CD4-positive, CD25-positive, alpha-beta regulatory T cell (primary cell): Measurements from ENCODE around the gene ARHGEF1. TPM values are rescaled to one million over a fixed set of nuclear protein-coding genes. Genes with fewer than 3 reads are reported as not detected.

ENCODE experiments used
- polyA plus RNA-seq, 4 donors: library from polyadenylated mRNA; unstranded; fragments of 300-500 nt; fragmentation: Illumina TruSeq; gene quantifications; one replicate each; pipeline ENCODE4 v1.2.3, GENCODE V29; 2021
- total RNA-seq: library from RNA; stranded (reverse); gene quantifications from one replicate; pipeline ENCODE4 v1.2.3, GENCODE V29; 2022

The ARHGEF1 gene
- total and polyA plus RNA-seq, 5 donors from 2014 or later = 162 to 1,312 (median 183) TPM

Other genes starting within 250 kb of the ARHGEF1 start
- not detected for gene CEACAM7, start 194.9 kb upstream of the ARHGEF1 start, total RNA-seq
- not detected for gene CEACAM7, start 194.9 kb upstream of the ARHGEF1 start, polyA plus RNA-seq
- gene CEACAM5, start 174.6 kb upstream of the ARHGEF1 start, total RNA-seq = not detected
- not detected for gene CEACAM5, start 174.6 kb upstream of the ARHGEF1 start, polyA plus RNA-seq
- not detected for gene CEACAM6, start 127.7 kb upstream of the ARHGEF1 start, total RNA-seq
- not detected for gene CEACAM6, start 127.7 kb upstream of the ARHGEF1 start, polyA plus RNA-seq
- not detected for gene CEACAM3, start 86.6 kb upstream of the ARHGEF1 start, total RNA-seq
- gene CEACAM3, start 86.6 kb upstream of the ARHGEF1 start, polyA plus RNA-seq = not detected
- not detected for gene LYPD4, start 38.5 kb upstream of the ARHGEF1 start, total RNA-seq
- gene LYPD4, start 38.5 kb upstream of the ARHGEF1 start, polyA plus RNA-seq = not detected
- not detected for gene DMRTC2, start 38.1 kb upstream of the ARHGEF1 start, total RNA-seq
- not detected for gene DMRTC2, start 38.1 kb upstream of the ARHGEF1 start, polyA plus RNA-seq
- 2,081 TPM for gene RPS19, start 22.9 kb upstream of the ARHGEF1 start, total RNA-seq
- 1,000 to 10,000 TPM; 3,595 to 5,716 (median 4,931) TPM for gene RPS19, start 22.9 kb upstream of the ARHGEF1 start, polyA plus RNA-seq
- 4.9 TPM for gene CD79A, start 5.9 kb upstream of the ARHGEF1 start, total RNA-seq
- 10 to 100 TPM; 10.6 to 17.9 (median 16.4) TPM for gene CD79A, start 5.9 kb upstream of the ARHGEF1 start, polyA plus RNA-seq
- 4.7 TPM for gene ERFL, start 45.3 kb downstream of the ARHGEF1 start, total RNA-seq
- gene ERFL, start 45.3 kb downstream of the ARHGEF1 start, polyA plus RNA-seq = not detected
- 94.0 TPM for gene RABAC1, start 76.1 kb downstream of the ARHGEF1 start, total RNA-seq
- 100 to 1,000 TPM; 184 to 261 (median 237) TPM for gene RABAC1, start 76.1 kb downstream of the ARHGEF1 start, polyA plus RNA-seq
- 11.1 TPM for gene ATP1A3, start 111.0 kb downstream of the ARHGEF1 start, total RNA-seq
- 1 to 10 TPM in 3 of 4 donors, under 1 TPM in 1; 0.92 to 3.5 (median 1.7) TPM for gene ATP1A3, start 111.0 kb downstream of the ARHGEF1 start, polyA plus RNA-seq
- gene GRIK5, start 187.0 kb downstream of the ARHGEF1 start, total RNA-seq = 0.52 TPM
- under 1 TPM in 1 of 4 donors, not detected in 3; 0.06 TPM for gene GRIK5, start 187.0 kb downstream of the ARHGEF1 start, polyA plus RNA-seq
- gene ZNF574, start 193.0 kb downstream of the ARHGEF1 start, total RNA-seq = 24.0 TPM
- 10 to 100 TPM; 10.7 to 22.1 (median 15.5) TPM for gene ZNF574, start 193.0 kb downstream of the ARHGEF1 start, polyA plus RNA-seq
- 48.9 TPM for gene POU2F2, start 249.3 kb downstream of the ARHGEF1 start, total RNA-seq
- gene POU2F2, start 249.3 kb downstream of the ARHGEF1 start, polyA plus RNA-seq = 1 to 10 TPM; 4.2 to 7.2 (median 6.4) TPM